SK-N-SH treated with all-trans-retinoic acid at 6 μM for 48 hours (cell line): Measurements from ENCODE around the gene ANKRD42.

Experiments
- PATZ1 ChIP-seq: fragments of 250-450 bp; sonication (Bioruptor Pico); IDR thresholded peaks from 2 replicates; pipeline ENCODE4 v1.8.0; 2020; ENCODE audit warnings: mild to moderate bottlenecking, moderate library complexity, borderline replicate concordance
- PPARA ChIP-seq: fragments of 250-450 bp; sonication (Bioruptor Pico); IDR thresholded peaks from 2 replicates; pipeline ENCODE4 v1.5.0; 2020; ENCODE audit warnings: mild to moderate bottlenecking, borderline replicate concordance
- TOX ChIP-seq: fragments of 250-450 bp; sonication (Bioruptor Pico); IDR thresholded peaks from 2 replicates; pipeline ENCODE4 v1.8.0; 2021; ENCODE audit warnings: mild to moderate bottlenecking, moderate library complexity, borderline replicate concordance

- TF ChIP-seq TOX (CRISPR knock-in tag) (no peak), PATZ1 (CRISPR knock-in tag) (peak; percentile 62; the same call in 1 of the 2 replicates), PPARA (CRISPR knock-in tag) (no peak)
These were observed 92.4 kb downstream of the ANKRD42 start, which contains the start of gene CCDC90B for GRCh38 chr11:83285771-83286528.
